ENCODE results near the gene KRTAP10-2.

DNA sequence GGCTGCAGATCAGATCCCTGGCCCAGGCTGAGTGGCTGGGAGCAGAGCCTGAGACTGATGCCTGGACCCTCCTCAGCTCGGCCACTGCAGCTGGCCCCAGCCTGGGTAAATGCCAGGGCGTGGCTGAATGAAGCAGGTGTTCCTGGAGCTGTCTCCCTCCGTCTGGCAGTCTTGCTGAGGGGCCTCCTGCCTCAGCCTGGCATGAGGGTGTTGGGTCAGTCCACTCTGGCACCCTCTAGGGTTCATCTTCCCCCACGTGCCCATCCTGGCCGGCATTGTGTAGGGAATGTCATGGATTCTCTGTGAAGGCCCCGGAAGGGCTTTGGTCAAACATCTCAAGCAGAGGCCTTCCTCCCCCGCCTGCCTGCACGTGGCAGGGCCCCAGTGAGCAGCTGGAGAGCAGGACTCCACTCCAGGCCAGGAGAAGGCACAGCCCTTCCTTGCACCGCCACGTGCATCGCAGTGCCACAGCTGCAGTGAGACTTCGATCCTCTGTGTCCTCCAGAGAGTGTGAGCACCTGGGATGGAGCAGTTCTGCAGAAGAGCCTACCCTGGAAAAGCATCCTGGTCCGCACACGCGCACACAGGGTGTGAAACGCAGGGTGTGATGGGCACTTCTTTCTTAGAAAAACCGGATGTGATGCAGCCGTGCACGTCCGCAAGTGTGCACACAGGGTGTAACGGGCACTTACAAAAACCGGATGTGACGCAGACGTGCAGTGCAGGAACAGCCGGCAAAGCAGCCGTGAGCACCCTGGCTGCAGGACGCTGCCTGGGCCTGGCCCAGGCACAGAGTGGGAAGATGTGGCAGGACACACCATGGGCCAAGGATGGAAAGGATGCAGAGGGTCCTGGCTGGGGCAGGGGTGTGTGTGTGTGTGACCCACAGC, 17.6 kb upstream of the KRTAP10-2 start:
- no peak for TF ChIP-seq EP300 (IDR thresholded peaks at IDR 0.05)
- TF ChIP-seq POLR2A (IDR thresholded peaks at IDR 0.05), result no peak
- TF ChIP-seq, protein P1, sequence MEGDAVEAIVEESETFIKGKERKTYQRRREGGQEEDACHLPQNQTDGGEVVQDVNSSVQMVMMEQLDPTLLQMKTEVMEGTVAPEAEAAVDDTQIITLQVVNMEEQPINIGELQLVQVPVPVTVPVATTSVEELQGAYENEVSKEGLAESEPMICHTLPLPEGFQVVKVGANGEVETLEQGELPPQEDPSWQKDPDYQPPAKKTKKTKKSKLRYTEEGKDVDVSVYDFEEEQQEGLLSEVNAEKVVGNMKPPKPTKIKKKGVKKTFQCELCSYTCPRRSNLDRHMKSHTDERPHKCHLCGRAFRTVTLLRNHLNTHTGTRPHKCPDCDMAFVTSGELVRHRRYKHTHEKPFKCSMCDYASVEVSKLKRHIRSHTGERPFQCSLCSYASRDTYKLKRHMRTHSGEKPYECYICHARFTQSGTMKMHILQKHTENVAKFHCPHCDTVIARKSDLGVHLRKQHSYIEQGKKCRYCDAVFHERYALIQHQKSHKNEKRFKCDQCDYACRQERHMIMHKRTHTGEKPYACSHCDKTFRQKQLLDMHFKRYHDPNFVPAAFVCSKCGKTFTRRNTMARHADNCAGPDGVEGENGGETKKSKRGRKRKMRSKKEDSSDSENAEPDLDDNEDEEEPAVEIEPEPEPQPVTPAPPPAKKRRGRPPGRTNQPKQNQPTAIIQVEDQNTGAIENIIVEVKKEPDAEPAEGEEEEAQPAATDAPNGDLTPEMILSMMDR (IDR thresholded peaks at IDR 0.05), result no peak
